Tibial nerve (tissue), 4 donors: Measurements from ENCODE around the gene IL11RA. TPM values are rescaled to one million over a fixed set of nuclear protein-coding genes. Genes with fewer than 3 reads are reported as not detected.
A peak's percentile ranks its signal among the peaks of the same experiment; 100 is the strongest.

Experiments
- DNase-seq, 2 donors: peaks; one replicate each; pipeline ENCODE4 v3.0.0-alpha.2; 2019; ENCODE audit warnings: low spot score in 2 of 2
- H3K27ac ChIP-seq, 4 donors: fragments of 200-600 bp; sonication (generic) in 3 of 4; one replicate each; pipeline ENCODE4 v1.5.1; 2017 to 2019; ENCODE audit warnings: mild to moderate bottlenecking in 1 of 4
- H3K27me3 ChIP-seq, 2 donors: fragments of 200-600 bp; sonication (generic) in 1 of 2; one replicate each; pipeline versions ENCODE4 v1.5.1 to v1.6.0; 2017 to 2019
- H3K36me3 ChIP-seq, 3 donors: fragments of 200-600 bp; sonication (generic); one replicate each; pipeline ENCODE4 v1.5.1; 2018 to 2019
- H3K4me1 ChIP-seq, 4 donors: fragments of 200-600 bp; sonication (generic) in 3 of 4; one replicate each; pipeline ENCODE4 v1.5.1; 2017 to 2019
- H3K4me3 ChIP-seq, 4 donors: fragments of 200-600 bp; sonication (generic) in 3 of 4; one replicate each; pipeline ENCODE4 v1.5.1; 2017 to 2019; ENCODE audit warnings: mild to moderate bottlenecking in 1 of 4, moderate library complexity in 1 of 4
- H3K9me3 ChIP-seq, 4 donors: fragments of 200-600 bp; sonication (generic) in 3 of 4; one replicate each; pipeline ENCODE4 v1.5.1; 2017 to 2019
- CTCF ChIP-seq, 5 experiments: fragments of 200-600 bp in 3 of 5; fragments of 450-650 bp in 2 of 5; sonication (generic) in 3 of 5; IDR thresholded peaks; one replicate each; pipeline ENCODE4 v1.5.1; 2016 to 2019; ENCODE audit warnings: antibody characterized with exemption in 5 of 5, mild to moderate bottlenecking in 3 of 5, moderate library complexity in 2 of 5
- EP300 ChIP-seq, 2 donors: sonication (generic); formaldehyde crosslinking; IDR thresholded peaks; one replicate each; pipeline ENCODE4 v1.6.1; 2017; ENCODE audit warnings: antibody characterized with exemption in 2 of 2, mild to moderate bottlenecking in 1 of 2
- POLR2A ChIP-seq, 2 donors: fragments of 450-650 bp; IDR thresholded peaks; one replicate each; pipeline ENCODE4 v1.6.1; 2017; ENCODE audit warnings: antibody characterized with exemption in 2 of 2, mild to moderate bottlenecking in 2 of 2, moderate library complexity in 2 of 2
- WGBS, 2 donors: methylation state at CpG; one replicate each; pipeline ENCODE4 v1.1.5; 2018; 5-methylcytosine and 5-hydroxymethylcytosine counted together
- total RNA-seq, 4 donors: library from RNA; depleted of rRNA; stranded (reverse); fragments of >200 nt; gene quantifications; one replicate each; pipeline ENCODE4 v1.1.0, GENCODE V29; 2016

IL11RA gene
- total RNA-seq, 4 donors from 2014 or later, result 27.3 to 48.8 (median 39.6) TPM

- Histone ChIP-seq H3K4me3 (peak overlapping the region; percentile 75 to 89 (median 86)), H3K27me3 (no peaks in the 10 kb centered on the region), H3K36me3 (peaks cover 0 to 50% (median 0%) of the 10 kb centered on the region in 3 donors), H3K4me1 (peaks cover 0 to 30% (median 7%) of the 10 kb centered on the region in 4 donors), H3K27ac (peak overlapping the region; percentile 99 to 100 (median 100)), H3K9me3 (no peaks in the 10 kb centered on the region)
- WGBS, 2 donors, result 3 to 4% methylated on average over 31 to 46 of the region's 55 CpGs
- peak; percentile 87 to 93 for TF ChIP-seq EP300 (IDR thresholded peaks at IDR 0.05)
- peak; percentile 58 to 81 for TF ChIP-seq POLR2A (IDR thresholded peaks at IDR 0.05)
- no peak for TF ChIP-seq CTCF (IDR thresholded peaks at IDR 0.05)
- DNase-seq, result peak; percentile 92 to 98
These were observed 13.6 kb downstream of the IL11RA start for GRCh38 chr9:34665381-34666250.

DNA sequence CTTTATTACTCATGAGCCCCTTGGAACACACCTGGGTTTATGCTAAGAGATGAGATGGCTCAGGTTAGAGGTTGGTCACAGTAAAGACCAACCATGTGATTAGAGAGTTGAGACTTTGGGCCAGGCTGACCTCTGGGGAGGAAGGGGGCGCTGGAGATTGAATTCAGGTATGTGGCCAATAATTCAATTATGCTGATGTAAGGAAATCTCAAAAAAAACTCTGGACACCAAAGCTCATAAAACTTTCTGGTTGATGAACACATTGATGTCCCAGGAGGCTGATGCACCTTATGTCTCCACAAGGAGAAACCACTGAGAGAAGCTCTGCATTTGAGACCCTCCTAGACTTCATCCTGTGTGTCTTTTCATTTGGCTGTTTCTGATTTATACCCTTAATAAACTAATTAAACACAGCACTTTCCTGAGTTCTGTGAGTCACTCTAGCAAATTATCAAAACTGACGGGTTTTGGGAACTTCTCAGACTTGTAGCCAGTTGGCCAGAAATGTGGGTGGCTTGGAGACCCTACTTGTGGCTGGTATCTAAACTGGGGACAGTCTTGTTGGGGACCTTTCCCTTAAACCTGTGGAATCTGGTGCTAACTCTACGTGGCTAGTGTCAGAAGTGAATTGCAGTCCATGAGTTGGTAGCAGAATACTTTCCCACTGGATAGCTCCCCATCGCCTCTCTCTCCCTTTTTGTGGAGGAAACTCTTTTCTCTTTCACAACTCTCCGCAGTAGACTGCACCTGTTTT, 18.0 kb downstream of the IL11RA start:
- H3K36me3 ChIP-seq, result peaks cover 0 to 37% (median 0%) of the 10 kb centered on the region in 3 donors
- H3K27ac ChIP-seq, result no peak overlapping the region
- peaks cover 0 to 12% (median 4%) of the 10 kb centered on the region in 4 donors for H3K4me1 ChIP-seq
- WGBS, 2 donors, result 93 to 94% methylated on average over 5 of the region's 5 CpGs
- no peaks in the 10 kb centered on the region for H3K27me3 ChIP-seq
- H3K4me3 ChIP-seq, result no peak overlapping the region
- no peaks in the 10 kb centered on the region for H3K9me3 ChIP-seq
- TF ChIP-seq EP300 (IDR thresholded peaks at IDR 0.05), result no peak
- no peak for TF ChIP-seq POLR2A (IDR thresholded peaks at IDR 0.05)
- TF ChIP-seq CTCF (IDR thresholded peaks at IDR 0.05), result no peak
- no peak for DNase-seq

DNA sequence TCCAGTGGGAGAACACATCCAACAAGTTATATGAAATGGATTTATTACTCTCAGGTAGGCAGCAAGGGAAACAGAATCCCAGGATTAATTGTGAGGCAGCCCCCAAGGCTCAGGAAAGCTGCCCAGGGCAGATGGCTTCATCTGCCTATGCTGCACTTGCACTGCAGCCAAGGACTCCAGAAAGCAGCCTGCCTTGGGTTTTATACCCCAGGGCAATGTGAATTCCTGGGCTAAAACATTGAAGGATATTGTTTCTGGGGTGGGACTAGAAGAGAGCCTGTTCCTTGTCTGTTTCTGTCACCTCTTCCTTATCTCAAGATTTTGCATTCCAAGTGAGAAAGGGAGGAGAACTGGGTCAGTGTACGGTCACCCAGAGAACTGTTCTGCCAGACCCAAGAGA, 19.3 kb downstream of the IL11RA start:
- Histone ChIP-seq H3K36me3 (peaks cover 0 to 37% (median 0%) of the 10 kb centered on the region in 3 donors), H3K27me3 (no peaks in the 10 kb centered on the region), H3K27ac (no peak overlapping the region), H3K4me3 (no peak overlapping the region), H3K9me3 (no peaks in the 10 kb centered on the region), H3K4me1 (peaks cover 0 to 11% (median 3%) of the 10 kb centered on the region in 4 donors)
- DNase-seq, result no peak
- no peak for TF ChIP-seq CTCF (IDR thresholded peaks at IDR 0.05)
- no peak for TF ChIP-seq POLR2A (IDR thresholded peaks at IDR 0.05)
- TF ChIP-seq EP300 (IDR thresholded peaks at IDR 0.05), result no peak
- 86 to 93% methylated on average over 1 of the region's 1 CpG for WGBS, 2 donors

DNA sequence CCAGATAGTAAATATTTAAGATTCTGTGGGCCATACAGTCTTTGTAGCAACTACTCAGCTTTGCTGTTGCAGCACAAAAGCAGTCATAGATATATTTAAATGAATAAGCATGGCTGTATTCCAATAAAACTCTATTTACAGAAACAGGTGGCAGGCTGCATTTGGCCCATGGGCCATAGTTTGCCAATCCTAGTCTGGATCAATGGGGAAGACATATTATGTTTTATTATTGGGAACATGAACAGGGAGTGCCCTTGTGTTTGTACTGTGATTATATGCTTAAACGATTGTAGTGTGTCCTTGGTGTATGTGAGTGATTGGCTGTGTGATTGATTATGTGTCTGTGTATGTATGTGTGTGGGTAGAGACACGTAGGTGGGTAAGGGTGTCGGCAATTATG, 22.5 kb downstream of the IL11RA start:
- no peak for DNase-seq
- Histone ChIP-seq H3K27me3 (no peaks in the 10 kb centered on the region), H3K27ac (no peak overlapping the region), H3K4me1 (no peaks in the 10 kb centered on the region), H3K36me3 (peaks cover 0 to 23% (median 0%) of the 10 kb centered on the region in 3 donors), H3K9me3 (no peaks in the 10 kb centered on the region), H3K4me3 (no peak overlapping the region)
- TF ChIP-seq EP300 (IDR thresholded peaks at IDR 0.05) (no peak), CTCF (IDR thresholded peaks at IDR 0.05) (no peak), POLR2A (IDR thresholded peaks at IDR 0.05) (no peak)
- 83 to 91% methylated on average over 3 of the region's 3 CpGs for WGBS, 2 donors
